GM08714 (cell line): Measurements from ENCODE around the gene ACTC1.

Experiments used
- H3K4me3 ChIP-seq: fragments of 200-500 bp; sonication (Bioruptor generic); 2 replicates; pipeline ENCODE4 v1.5.1; 2014; ENCODE audit warnings: mild to moderate bottlenecking, low read length, inconsistent platforms
- ZNF274 ChIP-seq: IDR thresholded peaks from 2 replicates; pipeline ENCODE4 v1.6.1; 2012; ENCODE audit warnings: mild to moderate bottlenecking, low read depth, low read length

Gene ACTC1

GRCh38 chr15:34786206-34786605 lies 9.1 kb downstream of the ACTC1 start:
- H3K4me3 ChIP-seq: no peak overlapping the region
- no peak for TF ChIP-seq ZNF274

- TF ChIP-seq ZNF274: no peak
- H3K4me3 ChIP-seq: no peak overlapping the region
Measured at GRCh38 chr15:34783991-34784390, 11.4 kb downstream of the ACTC1 start.

DNA sequence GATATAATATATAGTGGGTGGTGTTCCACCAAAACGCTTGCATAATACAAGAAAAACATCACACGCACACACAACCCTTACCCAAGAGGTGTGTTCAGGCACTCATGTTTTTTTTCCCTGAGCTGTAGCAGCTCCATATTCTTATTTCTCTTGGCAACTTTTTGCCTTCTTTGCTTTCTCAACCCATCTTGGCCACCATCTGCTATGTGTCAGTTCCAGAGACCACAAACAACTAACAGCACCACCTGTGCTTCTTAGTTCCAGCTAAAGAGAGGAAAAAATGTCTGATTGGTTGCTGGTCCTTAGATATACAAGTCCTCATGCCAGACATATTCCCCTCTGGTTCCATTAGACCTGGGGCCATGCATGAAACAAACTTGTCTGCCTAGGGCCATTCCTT lies 11.9 kb downstream of the ACTC1 start:
- no peak overlapping the region for H3K4me3 ChIP-seq
- TF ChIP-seq ZNF274: no peak

- no peak for TF ChIP-seq ZNF274
- no peak overlapping the region for H3K4me3 ChIP-seq
Measured at GRCh38 chr15:34782901-34783300, 12.4 kb downstream of the ACTC1 start.

DNA sequence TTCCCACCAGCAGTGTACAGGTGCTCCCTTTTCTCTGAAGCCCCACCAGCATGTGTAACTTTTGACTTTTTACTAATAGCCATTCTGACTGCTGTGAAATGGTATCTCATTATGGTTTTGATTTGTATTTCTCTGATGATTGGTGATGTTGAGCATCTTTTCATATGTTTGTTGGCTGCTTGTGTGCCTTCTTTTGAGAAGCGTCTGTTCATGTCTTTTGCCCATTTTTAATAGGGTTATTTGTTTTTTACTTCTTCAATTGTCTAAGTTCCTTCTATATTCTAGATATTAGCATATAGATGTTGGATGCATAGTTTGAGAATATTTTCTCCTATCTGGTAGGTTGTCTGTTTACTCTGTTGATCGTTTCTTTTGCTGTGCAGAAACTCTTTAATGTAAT lies 14.6 kb downstream of the ACTC1 start:
- TF ChIP-seq ZNF274: no peak
- no peak overlapping the region for H3K4me3 ChIP-seq

- H3K4me3 ChIP-seq: no peak overlapping the region
- TF ChIP-seq ZNF274: no peak
Measured at GRCh38 chr15:34776606-34777105, 18.7 kb downstream of the ACTC1 start.

GRCh38 chr15:34773917-34774316 lies 21.4 kb downstream of the ACTC1 start:
- no peak for TF ChIP-seq ZNF274
- no peak overlapping the region for H3K4me3 ChIP-seq

DNA sequence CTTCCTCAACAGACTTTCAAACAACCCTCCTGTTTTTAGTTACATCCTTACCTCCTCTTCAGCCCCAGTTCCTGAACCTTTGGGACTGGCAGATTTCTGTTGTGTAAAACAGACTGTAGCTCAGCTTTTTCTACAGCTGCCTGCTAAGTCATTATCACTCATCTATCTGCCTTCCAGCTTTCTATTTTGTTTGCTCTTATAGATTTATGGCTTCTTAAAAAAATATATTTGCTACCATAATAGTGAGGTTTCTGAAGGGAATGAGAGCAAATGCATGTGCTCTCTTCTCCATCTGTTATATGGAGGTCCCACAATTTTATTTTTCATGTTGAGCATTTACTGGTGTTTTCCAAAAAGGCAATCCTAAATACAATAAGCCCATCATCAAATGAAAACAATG lies 22.3 kb downstream of the ACTC1 start:
- no peak overlapping the region for H3K4me3 ChIP-seq
- no peak for TF ChIP-seq ZNF274

DNA sequence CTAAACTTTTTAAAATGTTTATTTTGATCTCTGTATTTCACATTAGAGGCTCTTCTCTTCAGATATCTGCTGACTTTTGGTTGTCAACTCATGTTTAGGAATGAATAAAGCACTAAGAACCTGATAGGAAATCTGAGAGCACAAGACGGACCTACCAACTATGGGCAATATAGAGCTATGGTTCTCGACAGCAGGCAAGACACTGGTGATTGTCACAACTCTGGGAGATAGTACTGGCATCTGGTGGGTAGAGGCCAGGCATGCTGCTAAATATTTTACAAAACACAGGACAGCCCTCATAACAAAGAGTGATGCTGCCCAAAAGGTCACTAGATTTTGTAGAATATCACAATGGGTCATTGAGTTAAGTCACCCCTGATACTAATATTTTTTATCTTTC lies 23.0 kb downstream of the ACTC1 start:
- no peak overlapping the region for H3K4me3 ChIP-seq
- TF ChIP-seq ZNF274: no peak

- H3K4me3 ChIP-seq: no peak overlapping the region
- no peak for TF ChIP-seq ZNF274
Measured at GRCh38 chr15:34769711-34770110, 25.6 kb downstream of the ACTC1 start.

- no peak for TF ChIP-seq ZNF274
- H3K4me3 ChIP-seq: no peak overlapping the region
Measured at GRCh38 chr15:34768530-34768929, 26.8 kb downstream of the ACTC1 start.

GRCh38 chr15:34765741-34766140 lies 29.6 kb downstream of the ACTC1 start:
- no peak overlapping the region for H3K4me3 ChIP-seq
- no peak for TF ChIP-seq ZNF274

DNA sequence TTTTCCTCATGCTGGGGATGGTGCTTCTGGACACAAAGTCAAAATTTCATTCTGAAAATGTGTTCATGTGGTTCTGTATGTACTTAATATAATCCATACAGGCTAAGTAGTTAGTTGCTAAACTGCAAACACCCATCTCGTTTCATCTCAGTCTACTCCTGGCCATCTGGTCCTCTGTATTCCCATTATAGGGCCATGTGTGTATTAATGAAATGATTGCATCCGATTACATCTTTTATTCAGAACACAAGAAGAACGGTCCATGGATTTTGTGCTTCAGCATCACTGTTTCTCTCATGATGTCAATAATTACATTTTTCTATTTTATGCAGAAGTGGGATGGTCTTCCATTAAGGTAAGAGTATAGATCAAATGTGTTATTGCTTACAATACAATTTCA lies 34.4 kb downstream of the ACTC1 start:
- no peak overlapping the region for H3K4me3 ChIP-seq
- TF ChIP-seq ZNF274: no peak

- no peak for TF ChIP-seq ZNF274
- H3K4me3 ChIP-seq: no peak overlapping the region
Measured at GRCh38 chr15:34759992-34760391, 35.4 kb downstream of the ACTC1 start.

- no peak overlapping the region for H3K4me3 ChIP-seq
- no peak for TF ChIP-seq ZNF274
Measured at GRCh38 chr15:34759347-34759746, 36.0 kb downstream of the ACTC1 start.

DNA sequence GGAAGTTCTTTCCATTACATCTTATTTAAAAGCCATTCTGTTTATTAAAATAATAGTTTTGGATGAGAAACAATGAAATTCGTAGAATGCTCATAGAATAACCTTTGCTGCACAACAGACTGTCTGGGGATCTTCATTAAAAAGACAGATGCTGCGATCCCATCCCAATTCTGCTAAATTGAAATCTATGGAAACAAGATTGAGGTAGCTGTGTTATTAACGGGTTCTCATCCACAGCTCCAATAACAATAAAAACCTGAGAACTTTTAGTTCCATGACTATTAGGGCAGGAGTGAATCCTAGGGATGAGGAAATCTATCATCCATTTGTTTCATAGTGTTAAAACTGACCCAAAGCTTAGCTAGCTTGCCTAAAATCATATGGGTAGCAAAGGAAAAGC lies 38.1 kb downstream of the ACTC1 start:
- TF ChIP-seq ZNF274: no peak
- no peak overlapping the region for H3K4me3 ChIP-seq

GRCh38 chr15:34755419-34755773 lies 40.0 kb downstream of the ACTC1 start:
- no peak for TF ChIP-seq ZNF274
- no peak overlapping the region for H3K4me3 ChIP-seq
